Measurements from ENCODE around the gene ZNF358.

GRCh38 chr19:7492558-7492957, 23.3 kb upstream of the ZNF358 start:
- no peak for TF ChIP-seq EZH2phosphoT487 (IDR thresholded peaks at IDR 0.05; ENCODE audit: borderline replicate concordance, low read length)
- TF ChIP-seq, protein P1, sequence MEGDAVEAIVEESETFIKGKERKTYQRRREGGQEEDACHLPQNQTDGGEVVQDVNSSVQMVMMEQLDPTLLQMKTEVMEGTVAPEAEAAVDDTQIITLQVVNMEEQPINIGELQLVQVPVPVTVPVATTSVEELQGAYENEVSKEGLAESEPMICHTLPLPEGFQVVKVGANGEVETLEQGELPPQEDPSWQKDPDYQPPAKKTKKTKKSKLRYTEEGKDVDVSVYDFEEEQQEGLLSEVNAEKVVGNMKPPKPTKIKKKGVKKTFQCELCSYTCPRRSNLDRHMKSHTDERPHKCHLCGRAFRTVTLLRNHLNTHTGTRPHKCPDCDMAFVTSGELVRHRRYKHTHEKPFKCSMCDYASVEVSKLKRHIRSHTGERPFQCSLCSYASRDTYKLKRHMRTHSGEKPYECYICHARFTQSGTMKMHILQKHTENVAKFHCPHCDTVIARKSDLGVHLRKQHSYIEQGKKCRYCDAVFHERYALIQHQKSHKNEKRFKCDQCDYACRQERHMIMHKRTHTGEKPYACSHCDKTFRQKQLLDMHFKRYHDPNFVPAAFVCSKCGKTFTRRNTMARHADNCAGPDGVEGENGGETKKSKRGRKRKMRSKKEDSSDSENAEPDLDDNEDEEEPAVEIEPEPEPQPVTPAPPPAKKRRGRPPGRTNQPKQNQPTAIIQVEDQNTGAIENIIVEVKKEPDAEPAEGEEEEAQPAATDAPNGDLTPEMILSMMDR (IDR thresholded peaks at IDR 0.05; ENCODE audit: low read depth, low read length, poor library complexity, severe bottlenecking) = no peak

Measured in DOHH2 (cell line).